ENCODE data around the gene MTARC1.

MTARC1 gene

GRCh38 chr1:220755309-220755708 is 31.4 kb upstream of the MTARC1 start:
- H3K4me1 ChIP-seq (ENCODE audit: low read length): peaks cover 2% of the 10 kb centered on the region
- H3K79me2 ChIP-seq (ENCODE audit: low read length): no peaks in the 10 kb centered on the region
- no peak overlapping the region for H3K4me3 ChIP-seq (ENCODE audit: low read length)
- H3K4me2 ChIP-seq (ENCODE audit: low read length): no peak overlapping the region
- H4K20me1 ChIP-seq (ENCODE audit: insufficient read depth, low read length): no peaks in the 10 kb centered on the region
- no peaks in the 10 kb centered on the region for H3K27me3 ChIP-seq (ENCODE audit: low read depth, low read length)
- H3K9me3 ChIP-seq (ENCODE audit: insufficient read depth, low read length): no peaks in the 10 kb centered on the region
- H3K36me3 ChIP-seq (replicated peaks; ENCODE audit: low read depth, low read length): no peaks in the 10 kb centered on the region
- no peak overlapping the region for H3K9ac ChIP-seq (ENCODE audit: low read length)
- no peak overlapping the region for H3K27ac ChIP-seq (ENCODE audit: low read length)
- TF ChIP-seq, protein P1, sequence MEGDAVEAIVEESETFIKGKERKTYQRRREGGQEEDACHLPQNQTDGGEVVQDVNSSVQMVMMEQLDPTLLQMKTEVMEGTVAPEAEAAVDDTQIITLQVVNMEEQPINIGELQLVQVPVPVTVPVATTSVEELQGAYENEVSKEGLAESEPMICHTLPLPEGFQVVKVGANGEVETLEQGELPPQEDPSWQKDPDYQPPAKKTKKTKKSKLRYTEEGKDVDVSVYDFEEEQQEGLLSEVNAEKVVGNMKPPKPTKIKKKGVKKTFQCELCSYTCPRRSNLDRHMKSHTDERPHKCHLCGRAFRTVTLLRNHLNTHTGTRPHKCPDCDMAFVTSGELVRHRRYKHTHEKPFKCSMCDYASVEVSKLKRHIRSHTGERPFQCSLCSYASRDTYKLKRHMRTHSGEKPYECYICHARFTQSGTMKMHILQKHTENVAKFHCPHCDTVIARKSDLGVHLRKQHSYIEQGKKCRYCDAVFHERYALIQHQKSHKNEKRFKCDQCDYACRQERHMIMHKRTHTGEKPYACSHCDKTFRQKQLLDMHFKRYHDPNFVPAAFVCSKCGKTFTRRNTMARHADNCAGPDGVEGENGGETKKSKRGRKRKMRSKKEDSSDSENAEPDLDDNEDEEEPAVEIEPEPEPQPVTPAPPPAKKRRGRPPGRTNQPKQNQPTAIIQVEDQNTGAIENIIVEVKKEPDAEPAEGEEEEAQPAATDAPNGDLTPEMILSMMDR (IDR thresholded peaks at IDR 0.05; ENCODE audit: low read depth, low read length): no peak
- no peak for TF ChIP-seq EZH2phosphoT487 (IDR thresholded peaks at IDR 0.05; ENCODE audit: low read depth)
- H2AFZ ChIP-seq (ENCODE audit: low read depth, low read length): no peak overlapping the region

DNA sequence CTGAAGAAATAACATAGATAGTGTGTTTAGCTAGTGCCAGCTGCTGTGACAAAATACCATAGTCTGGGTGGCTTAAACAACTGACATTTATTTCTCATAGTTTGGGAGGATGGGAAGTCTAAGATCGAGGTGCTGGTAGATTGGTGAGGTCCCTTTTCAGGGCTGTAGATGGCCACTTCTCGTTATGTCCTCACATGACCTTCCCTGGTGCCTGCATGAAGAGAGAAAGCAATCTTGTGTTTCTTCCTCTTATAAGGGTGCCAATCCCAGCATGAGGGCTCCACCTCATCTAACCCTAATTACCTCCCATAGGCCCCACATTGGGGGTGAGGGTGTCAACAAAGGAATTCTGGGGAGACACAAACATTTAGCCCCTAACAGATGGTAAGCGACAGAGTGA is 29.3 kb upstream of the MTARC1 start:
- H3K27ac ChIP-seq (ENCODE audit: low read length): no peak overlapping the region
- no peak overlapping the region for H3K4me3 ChIP-seq (ENCODE audit: low read length)
- H3K9me3 ChIP-seq (ENCODE audit: insufficient read depth, low read length): no peaks in the 10 kb centered on the region
- H2AFZ ChIP-seq (ENCODE audit: low read depth, low read length): no peak overlapping the region
- no peak for TF ChIP-seq EZH2phosphoT487 (IDR thresholded peaks at IDR 0.05; ENCODE audit: low read depth)
- H4K20me1 ChIP-seq (ENCODE audit: insufficient read depth, low read length): no peaks in the 10 kb centered on the region
- no peaks in the 10 kb centered on the region for H3K4me1 ChIP-seq (ENCODE audit: low read length)
- H3K79me2 ChIP-seq (ENCODE audit: low read length): no peaks in the 10 kb centered on the region
- no peak overlapping the region for H3K9ac ChIP-seq (ENCODE audit: low read length)
- H3K36me3 ChIP-seq (replicated peaks; ENCODE audit: low read depth, low read length): no peaks in the 10 kb centered on the region
- 0 out of 2 replicates have a peak, but pooled peaks cover 6% of the 10 kb centered on the region for H3K27me3 ChIP-seq (ENCODE audit: low read depth, low read length)
- H3K4me2 ChIP-seq (ENCODE audit: low read length): no peak overlapping the region

GRCh38 chr1:220759147-220759546 is 27.6 kb upstream of the MTARC1 start:
- Histone ChIP-seq H3K9me3 (ENCODE audit: insufficient read depth, low read length) (no peaks in the 10 kb centered on the region), H2AFZ (ENCODE audit: low read depth, low read length) (no peak overlapping the region)
- TF ChIP-seq, protein P1 (IDR thresholded peaks at IDR 0.05; ENCODE audit: low read depth, low read length): no peak
- no peak for TF ChIP-seq EZH2phosphoT487 (IDR thresholded peaks at IDR 0.05; ENCODE audit: low read depth)

GRCh38 chr1:220761688-220762427 is 24.9 kb upstream of the MTARC1 start:
- H3K9ac ChIP-seq (ENCODE audit: low read length): no peak overlapping the region
- H3K27ac ChIP-seq (ENCODE audit: low read length): no peak overlapping the region
- no peak overlapping the region for H2AFZ ChIP-seq (ENCODE audit: low read depth, low read length)
- no peak overlapping the region for H3K4me2 ChIP-seq (ENCODE audit: low read length)
- H3K36me3 ChIP-seq (replicated peaks; ENCODE audit: low read depth, low read length): no peaks in the 10 kb centered on the region
- no peaks in the 10 kb centered on the region for H3K79me2 ChIP-seq (ENCODE audit: low read length)
- no peaks in the 10 kb centered on the region for H3K4me1 ChIP-seq (ENCODE audit: low read length)
- H3K4me3 ChIP-seq (ENCODE audit: low read length): no peak overlapping the region
- no peaks in the 10 kb centered on the region for H4K20me1 ChIP-seq (ENCODE audit: insufficient read depth, low read length)
- 0 out of 2 replicates have a peak, but pooled peaks cover 6% of the 10 kb centered on the region for H3K27me3 ChIP-seq (ENCODE audit: low read depth, low read length)
- H3K9me3 ChIP-seq (ENCODE audit: insufficient read depth, low read length): no peaks in the 10 kb centered on the region
- TF ChIP-seq, protein P1 (IDR thresholded peaks at IDR 0.05; ENCODE audit: low read depth, low read length): no peak
- TF ChIP-seq EZH2phosphoT487 (IDR thresholded peaks at IDR 0.05; ENCODE audit: low read depth): no peak

More at GRCh38 chr1:220759147-220759546, 27.6 kb upstream of the MTARC1 start:
- Histone ChIP-seq H3K36me3 (replicated peaks; ENCODE audit: low read depth, low read length) (no peaks in the 10 kb centered on the region), H3K4me3 (ENCODE audit: low read length) (no peak overlapping the region), H3K4me2 (ENCODE audit: low read length) (no peak overlapping the region), H3K9ac (ENCODE audit: low read length) (no peak overlapping the region), H4K20me1 (ENCODE audit: insufficient read depth, low read length) (no peaks in the 10 kb centered on the region), H3K4me1 (ENCODE audit: low read length) (no peaks in the 10 kb centered on the region), H3K27me3 (ENCODE audit: low read depth, low read length) (0 out of 2 replicates have a peak, but pooled peaks cover 6% of the 10 kb centered on the region), H3K79me2 (ENCODE audit: low read length) (no peaks in the 10 kb centered on the region), H3K27ac (ENCODE audit: low read length) (no peak overlapping the region)
